NCI-H82 treated with DMSO at 0.1 percent for 48 hours (cell line): ENCODE data around the gene MYADM.
"Not testable (repeated sequence)": the region's sequence is repeated elsewhere in the genome, so short reads cannot be mapped to it uniquely, and the experiment has no call there.

ENCODE experiments used
- DNase-seq: peaks from one replicate; lab custom pipeline; 2025; ENCODE audit not compliant: unreplicated experiment; lab: John Stamatoyannopoulos, UW

MYADM gene

DNA sequence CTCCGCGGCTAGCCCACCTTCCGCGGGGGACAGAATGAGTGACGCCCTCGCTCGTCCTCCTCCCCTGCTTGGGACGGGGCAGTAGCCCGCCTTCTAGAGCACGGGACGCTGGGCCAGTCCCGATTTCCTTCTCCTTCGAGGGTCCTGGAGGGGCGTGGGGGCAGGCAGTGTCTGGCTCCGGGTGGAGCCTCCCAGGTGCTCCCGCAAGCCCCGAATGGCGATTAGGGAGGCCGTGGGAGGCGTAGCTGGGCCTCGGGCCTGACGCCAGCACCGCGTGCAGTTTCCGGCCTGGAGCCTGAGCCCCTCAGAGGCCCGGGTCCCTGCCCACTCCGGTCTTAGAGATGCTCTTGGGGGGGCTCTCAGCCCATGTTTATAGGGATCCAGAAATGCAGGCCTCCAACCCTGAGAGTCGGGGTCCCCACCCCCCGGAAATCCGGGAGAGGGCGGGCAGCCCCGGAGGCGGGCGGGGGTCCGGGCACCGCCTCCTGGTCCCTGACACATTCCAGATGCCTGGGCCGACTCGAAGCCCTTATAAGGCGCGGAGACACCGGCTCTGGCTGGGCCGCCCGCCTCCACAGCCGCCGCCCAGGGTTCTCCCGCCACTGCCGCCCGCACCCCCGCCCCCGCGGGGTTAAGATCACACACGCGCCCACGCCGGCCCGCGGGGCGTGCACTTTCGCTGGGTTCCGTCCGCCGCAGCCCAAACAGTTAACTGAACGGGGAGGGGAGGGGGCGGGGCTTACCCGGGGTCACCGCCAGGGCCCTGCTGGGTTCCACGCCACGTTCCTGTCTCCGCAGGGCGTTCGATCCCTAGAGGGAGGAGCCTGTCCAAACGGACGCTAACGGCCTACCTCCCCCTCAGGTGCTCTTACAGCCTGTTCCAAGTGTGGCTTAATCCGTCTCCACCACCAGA, 1.5 kb downstream of the MYADM start:
- no peak for DNase-seq

DNA sequence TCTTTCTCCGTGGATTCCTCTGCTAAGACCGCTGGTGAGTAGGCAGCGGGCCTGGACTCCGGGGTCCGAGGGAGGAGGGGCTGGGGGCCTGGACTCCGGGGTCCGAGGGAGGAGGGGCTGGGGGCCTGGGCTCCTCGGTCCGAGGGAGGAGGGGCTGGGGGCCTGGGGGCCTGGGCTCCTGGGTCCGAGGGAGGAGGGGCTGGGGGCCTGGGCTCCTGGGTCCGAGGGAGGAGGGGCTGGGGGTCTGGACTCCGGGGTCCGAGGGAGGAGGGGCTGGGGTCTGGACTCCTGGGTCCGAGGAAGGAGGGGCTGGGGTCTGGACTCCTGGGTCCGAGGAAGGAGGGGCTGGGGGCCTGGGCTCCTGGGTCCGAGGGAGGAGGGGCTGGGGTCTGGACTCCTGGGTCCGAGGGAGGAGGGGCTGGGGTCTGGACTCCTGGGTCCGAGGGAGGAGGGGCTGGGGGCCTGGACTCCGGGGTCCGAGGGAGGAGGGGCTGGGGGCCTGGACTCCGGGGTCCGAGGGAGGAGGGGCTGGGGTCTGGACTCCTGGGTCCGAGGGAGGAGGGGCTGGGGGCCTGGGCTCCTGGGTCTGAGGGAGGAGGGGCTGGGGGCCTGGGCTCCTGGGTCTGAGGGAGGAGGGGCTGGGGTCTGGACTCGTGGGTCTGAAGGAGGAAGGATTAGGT, 2.3 kb downstream of the MYADM start:
- DNase-seq: not testable (repeated sequence)

DNA sequence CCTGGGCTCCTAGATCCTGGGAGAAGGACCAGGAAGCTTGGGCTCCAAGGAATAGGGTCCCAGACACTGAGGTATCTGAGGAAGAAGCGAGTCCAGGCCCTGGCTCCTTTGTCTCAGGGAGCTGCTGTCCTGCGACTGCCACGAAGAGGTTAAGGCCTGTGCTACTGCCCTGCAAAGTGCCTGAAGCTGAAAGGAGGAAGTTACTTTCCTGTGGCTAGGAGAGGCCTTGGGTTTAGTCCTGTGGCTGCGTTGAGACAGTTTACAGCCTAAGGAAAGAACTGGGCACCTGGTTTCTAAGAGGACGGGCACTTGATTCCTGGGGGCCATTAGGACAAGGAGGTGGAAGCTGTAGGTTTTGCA, 2.8 kb downstream of the MYADM start:
- no peak for DNase-seq

DNA sequence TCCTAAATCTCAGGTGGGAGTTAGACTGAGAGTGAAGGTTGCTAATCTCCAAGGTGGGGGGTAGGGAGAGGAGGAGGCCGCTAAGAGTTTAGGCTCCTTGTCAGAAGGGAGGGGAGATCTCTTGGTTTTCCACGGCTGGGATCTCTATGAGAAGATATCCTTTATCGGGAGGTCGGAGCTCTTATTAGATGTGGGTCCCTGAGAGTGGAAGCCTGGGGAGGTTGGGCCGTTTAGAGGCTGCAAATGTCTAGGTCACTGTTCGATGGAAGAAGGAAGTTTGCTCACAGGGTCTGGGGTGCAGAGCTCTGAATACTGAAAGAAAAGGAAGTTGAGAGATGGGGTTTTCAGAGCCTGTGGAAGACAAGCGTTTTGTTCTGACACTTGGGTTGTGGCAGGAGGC, 3.8 kb downstream of the MYADM start:
- no peak for DNase-seq

DNA sequence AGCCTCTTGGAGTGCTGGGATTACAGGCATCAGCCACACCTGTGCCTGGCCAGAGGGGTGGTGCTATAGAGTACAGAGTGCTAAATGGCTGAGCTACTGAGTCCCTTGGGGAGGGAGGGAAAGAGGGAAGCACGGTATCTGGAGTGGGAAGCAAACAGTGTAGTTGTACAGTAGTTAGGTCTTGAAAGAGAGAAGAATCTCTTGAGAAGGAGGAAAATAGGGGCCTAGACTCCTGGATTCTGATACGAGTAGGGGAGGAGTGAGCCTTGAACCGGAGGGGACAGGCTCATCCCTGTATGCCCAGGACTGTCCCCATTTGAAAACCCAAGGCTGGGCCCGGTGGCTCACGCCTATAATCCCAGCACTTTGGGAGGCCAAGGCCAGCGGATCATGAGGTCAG, 5.1 kb downstream of the MYADM start:
- DNase-seq: no peak

DNA sequence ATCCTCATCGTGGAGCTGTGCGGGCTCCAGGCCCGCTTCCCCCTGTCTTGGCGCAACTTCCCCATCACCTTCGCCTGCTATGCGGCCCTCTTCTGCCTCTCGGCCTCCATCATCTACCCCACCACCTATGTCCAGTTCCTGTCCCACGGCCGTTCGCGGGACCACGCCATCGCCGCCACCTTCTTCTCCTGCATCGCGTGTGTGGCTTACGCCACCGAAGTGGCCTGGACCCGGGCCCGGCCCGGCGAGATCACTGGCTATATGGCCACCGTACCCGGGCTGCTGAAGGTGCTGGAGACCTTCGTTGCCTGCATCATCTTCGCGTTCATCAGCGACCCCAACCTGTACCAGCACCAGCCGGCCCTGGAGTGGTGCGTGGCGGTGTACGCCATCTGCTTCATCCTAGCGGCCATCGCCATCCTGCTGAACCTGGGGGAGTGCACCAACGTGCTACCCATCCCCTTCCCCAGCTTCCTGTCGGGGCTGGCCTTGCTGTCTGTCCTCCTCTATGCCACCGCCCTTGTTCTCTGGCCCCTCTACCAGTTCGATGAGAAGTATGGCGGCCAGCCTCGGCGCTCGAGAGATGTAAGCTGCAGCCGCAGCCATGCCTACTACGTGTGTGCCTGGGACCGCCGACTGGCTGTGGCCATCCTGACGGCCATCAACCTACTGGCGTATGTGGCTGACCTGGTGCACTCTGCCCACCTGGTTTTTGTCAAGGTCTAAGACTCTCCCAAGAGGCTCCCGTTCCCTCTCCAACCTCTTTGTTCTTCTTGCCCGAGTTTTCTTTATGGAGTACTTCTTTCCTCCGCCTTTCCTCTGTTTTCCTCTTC, 6.3 kb downstream of the MYADM start:
- no peak for DNase-seq

DNA sequence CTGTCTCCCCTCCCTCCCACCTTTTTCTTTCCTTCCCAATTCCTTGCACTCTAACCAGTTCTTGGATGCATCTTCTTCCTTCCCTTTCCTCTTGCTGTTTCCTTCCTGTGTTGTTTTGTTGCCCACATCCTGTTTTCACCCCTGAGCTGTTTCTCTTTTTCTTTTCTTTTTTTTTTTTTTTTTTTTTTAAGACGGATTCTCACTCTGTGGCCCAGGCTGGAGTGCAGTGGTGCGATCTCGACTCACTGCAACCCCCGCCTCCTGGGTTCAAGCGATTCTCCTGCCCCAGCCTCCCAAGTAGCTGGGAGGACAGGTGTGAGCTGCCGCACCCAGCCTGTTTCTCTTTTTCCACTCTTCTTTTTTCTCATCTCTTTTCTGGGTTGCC, 6.9 kb downstream of the MYADM start:
- DNase-seq: no peak

DNA sequence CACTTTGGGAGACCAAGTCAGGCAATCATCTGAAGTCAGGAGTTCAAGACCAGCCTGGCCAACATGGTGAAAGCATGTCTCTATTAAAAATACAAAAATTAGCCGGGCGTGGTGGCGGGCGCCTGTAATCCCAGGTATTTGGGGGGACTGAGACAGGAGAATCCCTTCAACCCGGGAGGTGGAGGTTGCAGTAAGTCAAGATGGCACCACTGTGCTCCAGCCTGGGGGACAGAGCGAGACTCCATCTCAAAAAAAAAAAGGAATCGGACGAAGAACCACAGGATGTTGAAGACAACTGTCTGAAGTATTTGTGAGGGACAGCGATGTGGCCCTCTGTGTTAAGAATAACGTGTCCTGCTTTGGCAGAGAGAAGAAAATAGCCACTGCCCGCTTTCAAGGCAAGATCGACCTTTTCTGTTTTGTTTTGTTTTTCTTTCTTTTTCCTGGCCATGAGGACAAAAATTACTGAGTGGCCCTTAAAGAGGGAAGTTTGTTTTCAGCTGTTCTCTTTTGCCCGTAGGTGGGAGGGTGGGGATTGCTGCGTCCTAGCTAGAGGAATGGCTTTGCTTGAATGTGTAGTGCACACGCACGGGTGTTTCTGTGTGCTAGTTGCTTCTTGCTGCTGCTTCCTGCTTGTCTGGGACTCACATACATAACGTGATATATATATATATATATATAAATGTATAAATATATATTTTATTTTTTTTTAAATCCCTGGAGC, 8.1 kb downstream of the MYADM start:
- DNase-seq: no peak

DNA sequence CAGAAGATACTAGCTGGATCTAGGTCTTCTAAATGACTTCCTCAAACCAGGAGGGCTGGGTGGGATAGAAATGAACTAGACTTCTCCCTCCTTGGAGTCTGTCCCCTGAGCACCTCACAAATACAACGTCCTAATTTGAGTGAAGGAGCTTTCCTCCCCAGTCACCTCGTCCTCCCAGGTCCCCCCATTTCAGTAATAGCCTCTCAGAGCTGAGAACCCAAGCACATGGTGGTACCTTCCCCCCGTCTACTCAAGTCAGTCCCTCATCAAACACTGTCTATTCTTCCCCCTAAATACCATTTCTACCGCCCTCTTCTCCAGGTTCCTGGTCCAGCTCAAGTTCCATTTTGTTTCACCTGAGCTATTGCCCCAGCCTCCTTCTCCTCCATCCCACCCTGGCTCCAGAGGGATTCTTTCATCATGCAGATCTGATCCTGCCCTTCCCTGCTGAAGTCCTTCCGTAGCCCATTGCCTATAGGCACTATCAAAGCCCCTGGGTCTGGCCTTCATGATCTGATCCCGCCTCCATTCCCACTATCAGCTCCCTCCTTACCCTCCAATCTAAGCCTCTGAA, 9.1 kb downstream of the MYADM start:
- DNase-seq: no peak

DNA sequence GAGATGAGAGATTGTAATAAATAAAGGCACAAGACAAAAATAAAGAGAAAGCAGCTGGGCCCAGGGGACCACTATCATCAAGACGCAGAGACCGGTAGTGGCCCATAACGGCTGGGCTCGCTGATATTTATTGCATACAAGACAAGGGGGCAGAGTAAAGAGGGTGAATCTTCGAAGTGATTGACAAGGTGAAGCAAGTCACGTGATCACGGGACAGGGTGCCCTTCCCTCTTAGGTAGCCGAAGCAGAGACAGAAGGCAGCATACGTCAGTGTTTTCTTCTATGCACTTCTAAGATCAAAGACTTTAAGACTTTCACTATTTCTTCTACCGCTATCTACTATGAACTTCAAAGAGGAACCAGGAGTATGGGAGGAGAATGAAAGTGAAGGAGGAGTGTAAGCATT, 9.7 kb downstream of the MYADM start:
- no peak for DNase-seq

DNA sequence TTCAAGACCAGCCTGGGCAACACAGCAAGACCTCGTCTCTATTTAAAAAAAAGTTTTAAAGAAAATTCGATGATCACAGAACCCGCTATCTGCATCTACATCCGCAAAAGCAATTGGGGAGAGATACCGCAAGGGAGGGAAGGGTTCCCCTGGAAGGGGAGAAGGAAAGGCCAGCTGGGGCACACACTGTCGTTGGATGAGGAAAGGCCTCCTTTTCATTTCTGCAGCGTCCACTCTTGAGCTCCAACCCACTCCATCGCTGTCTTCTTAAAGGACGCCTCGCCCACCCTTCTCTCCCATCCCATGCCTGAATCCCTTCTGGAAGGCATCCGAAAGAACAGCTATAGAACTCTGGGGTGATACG, 11.1 kb downstream of the MYADM start:
- no peak for DNase-seq

DNA sequence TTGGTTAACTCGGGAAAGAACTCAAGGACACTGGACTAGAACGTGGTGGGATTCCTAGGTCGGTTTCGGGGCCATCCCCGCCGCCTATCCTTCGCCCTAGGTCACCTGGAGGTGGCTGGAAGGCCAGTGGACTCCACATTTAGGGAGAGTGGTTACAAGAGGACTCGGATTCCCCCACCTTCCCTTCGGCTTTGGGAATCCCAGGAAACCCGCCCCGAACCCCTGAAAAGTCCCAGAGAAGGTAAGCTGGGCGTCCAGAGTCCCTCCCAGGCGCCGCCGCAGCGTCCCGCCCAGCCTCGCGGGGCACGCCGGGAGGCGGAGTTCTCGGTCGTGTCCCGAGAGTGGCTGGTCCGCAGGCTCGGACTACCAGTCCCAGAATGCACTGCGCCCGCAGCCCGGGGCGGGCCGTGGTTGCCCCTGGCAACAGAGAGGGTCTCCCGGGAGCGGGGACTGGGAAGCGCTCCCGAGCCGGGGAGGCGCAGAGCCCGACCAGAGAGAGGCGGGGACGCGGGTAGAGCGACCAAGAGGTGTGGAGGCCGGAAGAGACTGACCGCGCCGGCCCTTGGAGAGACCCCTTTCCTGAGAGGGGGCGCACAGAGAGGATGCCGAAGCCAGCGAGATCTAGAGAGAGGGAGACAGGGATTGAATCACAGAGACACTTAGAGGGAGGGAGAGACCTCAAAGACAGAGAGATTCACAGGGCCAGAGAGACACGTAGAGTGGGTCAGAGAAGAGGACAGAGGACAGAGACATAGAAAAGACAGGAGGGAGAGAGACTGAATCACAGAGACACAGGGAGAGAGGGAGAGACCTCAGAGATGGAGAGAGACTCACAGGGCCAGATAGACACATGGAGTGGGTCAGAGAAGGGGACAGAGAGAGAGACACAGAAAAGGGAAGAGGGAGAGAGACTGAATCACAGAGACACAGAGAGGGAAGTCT, 11.7 kb downstream of the MYADM start:
- peak; percentile 37 for DNase-seq

DNA sequence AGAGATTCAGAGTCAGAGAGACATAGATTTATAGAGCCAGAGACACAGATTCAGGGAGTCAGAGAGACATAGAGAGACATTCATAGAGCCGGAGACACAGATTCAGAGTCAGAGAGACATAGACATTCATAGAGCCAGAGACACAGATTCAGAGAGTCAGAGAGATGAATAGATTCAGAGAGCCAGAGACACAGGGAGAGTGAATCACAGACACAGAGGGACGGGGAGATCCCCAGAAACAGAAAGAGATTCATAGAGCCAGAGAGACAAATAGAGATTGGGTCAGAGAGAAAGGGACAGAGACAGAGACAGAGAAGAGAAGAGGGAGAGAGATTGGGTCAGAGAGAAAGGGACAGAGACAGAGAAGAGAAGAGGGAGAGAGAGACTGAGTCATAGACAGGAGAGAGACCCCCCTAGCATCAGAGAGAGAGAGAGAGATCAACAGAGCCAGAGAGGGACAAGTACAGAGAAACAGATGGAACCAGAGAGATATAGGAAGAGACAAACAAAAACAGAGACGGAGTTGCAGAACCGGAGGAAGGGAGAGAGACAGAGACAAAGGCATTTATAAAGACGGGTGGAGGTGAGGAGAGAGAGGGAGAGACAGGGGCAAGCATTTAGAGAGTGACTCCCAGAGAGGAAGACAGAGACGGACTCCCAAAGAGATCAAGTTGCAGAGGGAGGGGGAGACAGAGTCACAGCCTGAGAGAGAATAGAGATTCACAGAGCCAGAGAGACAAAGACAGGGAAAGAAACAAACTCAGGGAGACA, 13.2 kb downstream of the MYADM start:
- DNase-seq: no peak

DNA sequence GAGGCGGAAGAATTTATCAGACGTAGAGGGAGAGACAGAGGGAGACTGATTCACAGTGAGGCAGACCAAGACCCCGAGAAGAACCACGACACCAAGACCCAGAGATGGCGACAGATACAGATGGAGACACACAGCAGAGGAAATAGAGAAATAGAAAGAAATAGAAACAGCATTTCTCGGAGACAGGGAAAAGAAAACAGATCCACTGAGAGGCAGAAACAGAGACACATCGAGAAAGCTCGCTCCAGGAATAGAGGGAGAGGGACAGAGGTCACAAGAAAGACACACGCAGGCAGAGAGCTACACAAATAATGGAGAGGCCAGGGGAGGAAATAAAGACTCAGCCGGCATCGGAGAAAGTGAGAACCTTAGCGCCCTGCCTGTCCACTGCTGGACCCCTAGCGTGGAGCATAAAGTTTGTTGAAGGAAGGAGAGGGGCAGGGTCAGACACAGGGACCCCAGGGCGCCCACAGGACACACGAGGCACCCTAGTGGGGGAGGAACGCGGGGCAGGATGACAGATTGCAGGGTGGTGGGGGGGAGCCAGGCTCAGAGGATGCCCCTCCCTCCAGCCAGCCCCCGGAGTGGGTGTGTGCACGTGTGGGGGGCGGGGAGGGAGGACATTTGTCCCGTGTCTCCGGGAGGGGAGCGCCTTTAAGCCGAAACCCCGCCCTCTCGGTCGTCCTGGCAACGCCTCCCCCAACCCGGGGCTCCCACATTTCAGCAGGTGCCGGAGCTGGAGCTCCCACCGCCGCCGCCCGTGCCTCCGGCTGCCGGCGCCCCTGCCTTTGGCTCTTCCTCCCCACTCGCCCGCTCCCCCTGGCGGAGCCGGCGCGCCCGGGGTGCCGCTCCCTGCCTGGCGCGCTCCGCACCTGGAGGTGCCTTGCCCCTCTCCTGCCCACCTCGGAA, 14.1 kb downstream of the MYADM start, which contains the start of gene PRKCG:
Gene PRKCG, plus strand, starts transcription at position 716 of the 909 bp plus-strand sequence. CDS start 298 bp downstream, outside the sequence.
- DNase-seq: no peak

DNA sequence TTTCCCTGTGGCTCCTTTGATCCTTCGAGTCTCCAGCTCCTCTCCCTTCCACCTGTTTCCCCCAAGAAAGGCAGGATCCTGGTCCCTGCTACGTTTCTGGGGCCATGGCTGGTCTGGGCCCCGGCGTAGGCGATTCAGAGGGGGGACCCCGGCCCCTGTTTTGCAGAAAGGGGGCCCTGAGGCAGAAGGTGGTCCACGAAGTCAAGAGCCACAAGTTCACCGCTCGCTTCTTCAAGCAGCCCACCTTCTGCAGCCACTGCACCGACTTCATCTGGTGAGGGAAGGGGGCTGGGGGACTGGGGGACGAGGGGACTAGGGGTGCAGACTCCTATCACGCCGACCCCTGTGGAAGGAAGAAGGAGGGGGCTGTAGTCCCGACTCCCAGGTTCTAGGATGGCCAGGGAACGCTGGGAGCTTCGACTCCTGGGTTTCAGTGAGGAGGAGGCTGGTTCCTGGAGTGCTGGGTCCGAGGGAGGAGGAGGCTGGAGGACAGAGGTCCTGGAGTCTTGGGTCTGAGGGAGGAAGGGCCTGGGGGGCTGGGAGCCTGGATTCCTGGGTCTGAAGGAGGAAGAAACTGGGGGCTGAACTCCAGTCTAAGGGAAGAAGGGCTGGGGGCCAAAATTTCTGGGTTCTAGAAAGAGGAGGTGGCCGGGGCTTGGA, 14.8 kb downstream of the MYADM start:
- no peak for DNase-seq

DNA sequence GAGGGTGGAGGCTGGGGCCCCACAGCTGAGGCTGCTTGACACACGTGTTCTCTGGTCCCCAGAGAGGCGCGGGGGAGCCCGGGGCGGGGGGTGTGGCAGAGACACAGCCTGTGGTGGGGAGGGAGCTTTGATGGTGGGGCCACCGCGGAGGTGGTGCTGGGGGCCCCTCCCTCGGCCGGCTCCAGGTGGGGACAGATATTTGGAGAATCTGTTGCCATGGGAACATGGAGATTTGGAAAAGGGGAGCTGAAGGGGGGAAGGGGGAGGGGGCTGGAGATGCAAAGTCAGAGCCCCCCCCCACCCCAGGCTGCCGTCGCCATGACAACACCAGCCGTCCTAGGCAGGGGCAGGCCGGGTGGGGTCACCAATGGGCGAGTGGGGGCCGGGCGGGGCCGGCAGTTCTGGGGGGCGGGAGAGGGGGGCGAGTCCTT, 15.6 kb downstream of the MYADM start:
- DNase-seq: no peak

DNA sequence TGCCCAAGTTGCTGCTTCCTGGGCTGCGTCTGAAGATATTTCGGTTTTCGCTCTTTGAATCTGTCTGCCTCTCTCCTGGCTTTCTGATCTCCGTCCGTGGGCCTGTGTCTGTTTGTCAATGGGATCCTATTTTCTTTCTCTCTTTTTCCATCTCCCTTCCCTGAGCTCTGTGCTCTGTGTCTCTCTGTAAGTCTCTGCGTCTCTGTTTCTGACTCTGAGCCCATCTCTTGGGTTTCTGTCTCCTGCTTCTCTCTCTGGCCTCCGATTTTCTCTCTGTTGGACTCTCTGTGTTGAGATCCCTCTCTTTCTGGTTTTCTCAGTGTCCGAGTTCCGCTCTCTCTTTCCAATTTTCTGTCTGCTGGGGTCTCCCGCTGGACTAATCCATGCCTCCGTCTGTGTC, 16.1 kb downstream of the MYADM start:
- DNase-seq: no peak
